GM12878 (cell line): Measurements from ENCODE around the gene RAD51AP1. TPM values are rescaled to one million over a fixed set of nuclear protein-coding genes. Genes with fewer than 3 reads are reported as not detected.

Experiments
- ATAC-seq: fragments of 200-7000 bp; cut with Tn5 transposase; 3 replicates; pipeline ENCODE4 v1.9.1; 2020; ENCODE audit warnings: mild to moderate bottlenecking, moderate library complexity
- BruUV-seq: library from RNA; stranded (reverse); fragments of 400-500 nt; replicated peaks from 2 replicates; lab custom pipeline; 2021; lab: Mats Ljungman, UMichigan
- CTCF ChIA-PET: fragments of 300-600 bp; sonication (Branson Sonifier 250); formaldehyde crosslinking; extraction: SDS; loops from one replicate; lab custom pipeline; 2021; ENCODE audit warnings: inconsistent platforms; lab: Yijun Ruan, JAX
- POLR2A ChIA-PET: fragments of 350-600 bp; formaldehyde crosslinking; extraction: SDS; loops from one replicate; lab custom pipeline; 2021; ENCODE audit warnings: inconsistent platforms; lab: Charles Lee
- RAD21 ChIA-PET: fragments of 300-600 bp; sonication (Branson Sonifier 250); formaldehyde crosslinking; loops from one replicate; lab custom pipeline; 2023; ENCODE audit warnings: antibody characterized with exemption; ENCODE audit not compliant: unreplicated experiment; lab: Charles Lee
- SMC1A ChIA-PET: fragments of 300-600 bp; sonication (Branson Sonifier 250); formaldehyde crosslinking; loops from one replicate; lab custom pipeline; 2023; ENCODE audit not compliant: unreplicated experiment, uncharacterized antibody; lab: Charles Lee
- DNase-seq: peaks from one replicate; pipeline ENCODE4 v3.0.0-alpha.2; 2011; ENCODE audit warnings: low read depth, low spot score
- FAIRE-seq: peaks from 3 replicates; lab custom pipeline; 2011; peaks lifted over from hg19 to GRCh38; lab: Jason Lieb, UNC
- H2AFZ ChIP-seq: 2 replicates; pipeline ENCODE4 v1.6.0; 2011; ENCODE audit warnings: low read depth, low read length, control low read depth; ENCODE audit not compliant: control insufficient read depth
- H3K27ac ChIP-seq: 2 replicates; pipeline ENCODE4 v1.5.1; 2011; ENCODE audit warnings: control low read depth; ENCODE audit not compliant: control insufficient read depth, insufficient read depth
- H3K27me3 ChIP-seq, 2 experiments: replicated peaks in 1 of 2; 2 replicates each; pipeline versions ENCODE4 v1.6.0 to v1.6.1; 2011; ENCODE audit warnings: low read length in 1 of 2; ENCODE audit not compliant: control insufficient read depth in 2 of 2, insufficient read depth in 2 of 2
- H3K36me3 ChIP-seq, 2 experiments: 2 replicates each; pipeline ENCODE4 v1.5.1; 2011; ENCODE audit warnings: low read length in 1 of 2; ENCODE audit not compliant: control insufficient read depth in 2 of 2, insufficient read depth in 2 of 2
- H3K4me1 ChIP-seq: 2 replicates; pipeline ENCODE4 v1.6.1; 2011; ENCODE audit warnings: mild to moderate bottlenecking, low read length, moderate library complexity, mixed read lengths; ENCODE audit not compliant: control insufficient read depth, insufficient read depth
- H3K4me2 ChIP-seq: 2 replicates; pipeline ENCODE4 v1.6.0; 2011; ENCODE audit warnings: control low read depth; ENCODE audit not compliant: control insufficient read depth, insufficient read depth
- H3K4me3 ChIP-seq: fragments of 200-600 bp; sonication (generic); 2 replicates; pipeline ENCODE4 v1.5.1; 2016
- H3K79me2 ChIP-seq: 2 replicates; pipeline ENCODE4 v1.6.0; 2011; ENCODE audit warnings: low read length; ENCODE audit not compliant: control insufficient read depth, insufficient read depth
- H3K9ac ChIP-seq: 2 replicates; pipeline ENCODE4 v1.8.0; 2011; ENCODE audit warnings: low read length, control low read depth, mixed read lengths; ENCODE audit not compliant: control insufficient read depth, insufficient read depth
- H3K9me3 ChIP-seq: replicated peaks from 3 replicates; pipeline ENCODE4 v1.5.1; 2011; ENCODE audit warnings: mild to moderate bottlenecking, low read length; ENCODE audit not compliant: control insufficient read depth, insufficient read depth
- H4K20me1 ChIP-seq: 2 replicates; pipeline ENCODE4 v1.6.0; 2011; ENCODE audit not compliant: control insufficient read depth, insufficient read depth
- ASH2L ChIP-seq: fragments of 300-600, 200-600 bp; sonication (generic); IDR thresholded peaks from 2 replicates; pipeline ENCODE4 v1.6.1; 2017; ENCODE audit warnings: low read depth, mild to moderate bottlenecking, borderline replicate concordance
- CBX3 ChIP-seq: fragments of 200-600 bp; sonication (generic); IDR thresholded peaks from 2 replicates; pipeline ENCODE4 v1.6.1; 2016; ENCODE audit warnings: low read depth, borderline replicate concordance
- CEBPB ChIP-seq, 2 experiments: fragments of 150-350 bp in 1 of 2; IDR thresholded peaks; 2 replicates each; pipeline ENCODE4 v1.6.1; 2012 to 2014; ENCODE audit warnings: low read depth in 2 of 2, low read length in 2 of 2, borderline replicate concordance in 1 of 2, inconsistent platforms in 1 of 2
- CTCF ChIP-seq, 3 experiments: IDR thresholded peaks in 2 of 3; conservative IDR thresholded peaks in 1 of 3; 2 replicates each; pipeline ENCODE4 v1.5.1; 2011; ENCODE audit warnings: low read depth in 3 of 3, low read length in 3 of 3, mild to moderate bottlenecking in 3 of 3, control low read depth in 2 of 3, moderate library complexity in 2 of 3, inconsistent platforms in 1 of 3, mixed read lengths in 1 of 3; ENCODE audit not compliant: control insufficient read depth in 2 of 3, insufficient read depth in 1 of 3; ENCODE audit errors: extremely low read depth in 1 of 3
- HCFC1 ChIP-seq: fragments of 150-350 bp; IDR thresholded peaks from 2 replicates; pipeline ENCODE4 v1.6.1; 2014; ENCODE audit warnings: low read length
- JUNB ChIP-seq: IDR thresholded peaks from 2 replicates; pipeline ENCODE4 v1.6.1; 2016; ENCODE audit warnings: antibody characterized with exemption, mild to moderate bottlenecking
- KAT2A ChIP-seq: conservative IDR thresholded peaks from 2 replicates; pipeline ENCODE4 v1.6.1; 2011; ENCODE audit warnings: low read depth, low read length; ENCODE audit not compliant: control insufficient read depth
- KLF5 ChIP-seq: fragments of 450-650 bp; IDR thresholded peaks from 2 replicates; pipeline ENCODE4 v1.6.1; 2014; ENCODE audit warnings: mild to moderate bottlenecking; ENCODE audit not compliant: partially characterized antibody
- MYB ChIP-seq: fragments of 150-350 bp; IDR thresholded peaks from 2 replicates; pipeline ENCODE4 v1.6.1; 2014; ENCODE audit warnings: mild to moderate bottlenecking, low read depth, low read length, borderline replicate concordance
- MYC ChIP-seq: IDR thresholded peaks from 2 replicates; pipeline ENCODE4 v1.6.1; 2011; ENCODE audit warnings: mild to moderate bottlenecking, low read length, moderate library complexity, inconsistent platforms; ENCODE audit not compliant: insufficient read depth, insufficient replicate concordance, insufficient read length, severe bottlenecking
- NBN ChIP-seq: fragments of 450-650 bp; IDR thresholded peaks from 2 replicates; pipeline ENCODE4 v1.6.1; 2016
- ZNF384 ChIP-seq: IDR thresholded peaks from 2 replicates; pipeline ENCODE4 v1.6.1; 2012; ENCODE audit warnings: low read depth, mild to moderate bottlenecking, low read length, improper control_type of control experiment, borderline replicate concordance
- WGBS: methylation state at CpG from one replicate; pipeline ENCODE4 v1.1.6; 2016; ENCODE audit warnings: low lambda C conversion rate; ENCODE audit not compliant: insufficient replicate concordance, insufficient coverage; ENCODE audit errors: missing lambda C conversion rate; 5-methylcytosine and 5-hydroxymethylcytosine counted together
- in situ Hi-C: fragments of 300-500 bp; cut with MboI; formaldehyde crosslinking; loops from 9 replicates; pipeline ENCODE4 v1.14.3; 2018; ENCODE audit warnings: mixed read lengths
- intact Hi-C: fragments of 100-400 bp; cut with micrococcal nuclease; formaldehyde crosslinking; loops from one replicate; pipeline ENCODE4 v1.14.2; 2022; ENCODE audit not compliant: unreplicated experiment
- polyA plus RNA-seq, 11 experiments: library from polyadenylated mRNA; depleted of rRNA in 4 of 11; unstranded in 6 of 11; stranded (reverse) in 5 of 11; fragments of >200 nt; fragmentation: Nextera tagmentation in 4 of 11; fragmentation: Illumina TruSeq in 1 of 11; extraction: Ambion mirVana in 4 of 11; extraction: Trizol in 1 of 11; gene quantifications; 1 replicate in 1 of 11; 2 replicates in 10 of 11; pipeline versions ENCODE4 v1.2.1 to v1.2.3, GENCODE V29; 2011 to 2016; ENCODE audit warnings: inconsistent platforms in 2 of 11, missing spikeins in 2 of 11, low read depth in 1 of 11
- total RNA-seq, 4 experiments: library from RNA; depleted of rRNA in 3 of 4; stranded (reverse); fragments of >200 nt in 3 of 4; fragmentation: Illumina TruSeq in 1 of 4; extraction: Trizol in 1 of 4; gene quantifications; 2 replicates each; pipeline versions ENCODE4 v1.2.1 to v1.2.3, GENCODE V29; 2013 to 2021
- TF ChIP-seq, protein P1 (sequence below): fragments of 450-650 bp; formaldehyde crosslinking; IDR thresholded peaks from 2 replicates; pipeline ENCODE4 v1.4.0; 2020; ENCODE audit warnings: mild to moderate bottlenecking, moderate library complexity
- TF ChIP-seq, protein P2 (sequence below): IDR thresholded peaks from 2 replicates; pipeline ENCODE4 v1.6.1; 2011; ENCODE audit warnings: mild to moderate bottlenecking, low read depth, low read length, moderate library complexity; ENCODE audit not compliant: insufficient replicate concordance

Gene RAD51AP1
- total and polyA plus RNA-seq, 10 of the 15 experiments (the other 5 are each of a cell fraction or from before 2014, with no cell fraction given), result 22.3 to 86.0 (median 50.9) TPM

- Histone ChIP-seq H3K27ac (no peak overlapping the region), H2AFZ (no peak overlapping the region), H3K27me3 (no peaks in the 10 kb centered on the region), H3K9me3 (no peaks in the 10 kb centered on the region), H3K79me2 (no peaks in the 10 kb centered on the region), H3K4me1 (no peaks in the 10 kb centered on the region), H3K9ac (no peak overlapping the region), H3K4me2 (no peak overlapping the region), H3K36me3 (no peaks in the 10 kb centered on the region), H3K4me3 (no peak overlapping the region), H4K20me1 (no peaks in the 10 kb centered on the region)
- in situ Hi-C loops (no loop called here), intact Hi-C loops (no loop called here)
- ChIA-PET RAD21 (no interaction called here), POLR2A (no interaction called here), CTCF (no interaction called here), SMC1A (interaction anchor here (0.6 to 1.2 kb wide), 2 partner anchors 14 to 15 kb away, joined by 3 to 4 read pairs; no protein-coding TSS in a partner anchor)
- DNase-seq (no peak), ATAC-seq (no peak), FAIRE-seq (no peak)
- BruUV-seq, result no TSS peak
- TF ChIP-seq, protein P1, sequence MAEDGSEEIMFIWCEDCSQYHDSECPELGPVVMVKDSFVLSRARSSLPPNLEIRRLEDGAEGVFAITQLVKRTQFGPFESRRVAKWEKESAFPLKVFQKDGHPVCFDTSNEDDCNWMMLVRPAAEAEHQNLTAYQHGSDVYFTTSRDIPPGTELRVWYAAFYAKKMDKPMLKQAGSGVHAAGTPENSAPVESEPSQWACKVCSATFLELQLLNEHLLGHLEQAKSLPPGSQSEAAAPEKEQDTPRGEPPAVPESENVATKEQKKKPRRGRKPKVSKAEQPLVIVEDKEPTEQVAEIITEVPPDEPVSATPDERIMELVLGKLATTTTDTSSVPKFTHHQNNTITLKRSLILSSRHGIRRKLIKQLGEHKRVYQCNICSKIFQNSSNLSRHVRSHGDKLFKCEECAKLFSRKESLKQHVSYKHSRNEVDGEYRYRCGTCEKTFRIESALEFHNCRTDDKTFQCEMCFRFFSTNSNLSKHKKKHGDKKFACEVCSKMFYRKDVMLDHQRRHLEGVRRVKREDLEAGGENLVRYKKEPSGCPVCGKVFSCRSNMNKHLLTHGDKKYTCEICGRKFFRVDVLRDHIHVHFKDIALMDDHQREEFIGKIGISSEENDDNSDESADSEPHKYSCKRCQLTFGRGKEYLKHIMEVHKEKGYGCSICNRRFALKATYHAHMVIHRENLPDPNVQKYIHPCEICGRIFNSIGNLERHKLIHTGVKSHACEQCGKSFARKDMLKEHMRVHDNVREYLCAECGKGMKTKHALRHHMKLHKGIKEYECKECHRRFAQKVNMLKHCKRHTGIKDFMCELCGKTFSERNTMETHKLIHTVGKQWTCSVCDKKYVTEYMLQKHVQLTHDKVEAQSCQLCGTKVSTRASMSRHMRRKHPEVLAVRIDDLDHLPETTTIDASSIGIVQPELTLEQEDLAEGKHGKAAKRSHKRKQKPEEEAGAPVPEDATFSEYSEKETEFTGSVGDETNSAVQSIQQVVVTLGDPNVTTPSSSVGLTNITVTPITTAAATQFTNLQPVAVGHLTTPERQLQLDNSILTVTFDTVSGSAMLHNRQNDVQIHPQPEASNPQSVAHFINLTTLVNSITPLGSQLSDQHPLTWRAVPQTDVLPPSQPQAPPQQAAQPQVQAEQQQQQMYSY (CRISPR knock-in tag), result no peak
- TF ChIP-seq HCFC1 (no peak), MYC (no peak), KLF5 (no peak), NBN (no peak), MYB (no peak), CTCF (IDR thresholded peaks at IDR 0.05 in 2 of 3, conservative IDR thresholded peaks at IDR 0.05 in 1 of 3; ENCODE audit: control insufficient read depth in 2 of 3, extremely low read depth in 1 of 3, insufficient read depth in 1 of 3, low read depth in 3 of 3, low read length in 3 of 3) (no peak), CEBPB (IDR thresholded peaks at IDR 0.05; ENCODE audit: borderline replicate concordance in 1 of 2, low read depth in 2 of 2, low read length in 2 of 2) (no peak), JUNB (no peak), ASH2L (no peak), ZNF384 (no peak), CBX3 (no peak), KAT2A (no peak)
- TF ChIP-seq, protein P2, sequence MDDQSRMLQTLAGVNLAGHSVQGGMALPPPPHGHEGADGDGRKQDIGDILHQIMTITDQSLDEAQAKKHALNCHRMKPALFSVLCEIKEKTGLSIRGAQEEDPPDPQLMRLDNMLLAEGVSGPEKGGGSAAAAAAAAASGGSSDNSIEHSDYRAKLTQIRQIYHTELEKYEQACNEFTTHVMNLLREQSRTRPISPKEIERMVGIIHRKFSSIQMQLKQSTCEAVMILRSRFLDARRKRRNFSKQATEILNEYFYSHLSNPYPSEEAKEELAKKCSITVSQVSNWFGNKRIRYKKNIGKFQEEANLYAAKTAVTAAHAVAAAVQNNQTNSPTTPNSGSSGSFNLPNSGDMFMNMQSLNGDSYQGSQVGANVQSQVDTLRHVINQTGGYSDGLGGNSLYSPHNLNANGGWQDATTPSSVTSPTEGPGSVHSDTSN, result no peak
- 20% methylated on average over 2 of the region's 2 CpGs for WGBS
Observed at GRCh38 chr12:4589941-4590340, 51.3 kb downstream of the RAD51AP1 start.
